NOMO-1 treated with DMSO at 0.1 percent for 48 hours (cell line): ENCODE measurements around the gene CDH23.
"Not testable (repeated sequence)": the region's sequence is repeated elsewhere in the genome, so short reads cannot be mapped to it uniquely, and the experiment has no call there.

ENCODE experiments used
- DNase-seq: peaks from one replicate; lab custom pipeline; 2025; ENCODE audit not compliant: unreplicated experiment; lab: John Stamatoyannopoulos, UW

CDH23 gene

GRCh38 chr10:71597821-71598498 lies 201.2 kb downstream of the CDH23 start:
- peak; percentile 84 for DNase-seq

GRCh38 chr10:71598621-71599055 lies 201.9 kb downstream of the CDH23 start:
- DNase-seq = no peak

DNA sequence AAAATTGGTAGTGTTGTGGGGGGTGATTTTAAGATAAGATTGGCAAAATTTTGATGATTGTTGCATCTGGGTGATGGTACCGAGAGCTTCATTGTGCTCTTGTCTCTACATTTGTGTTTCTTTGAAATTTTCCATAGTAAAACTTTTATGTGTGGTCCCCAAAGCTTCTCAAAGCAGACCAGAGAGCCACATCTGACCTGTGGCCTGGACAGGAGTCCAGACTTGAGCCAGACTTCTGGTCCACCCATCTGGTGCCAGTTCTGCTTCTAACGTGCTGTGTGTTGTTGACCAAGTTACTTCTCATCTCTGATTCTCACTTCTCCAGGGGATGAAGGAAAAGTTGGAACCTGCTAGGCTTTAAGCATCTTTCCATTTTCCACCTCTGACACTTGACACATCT lies 202.8 kb downstream of the CDH23 start:
- no peak for DNase-seq

DNA sequence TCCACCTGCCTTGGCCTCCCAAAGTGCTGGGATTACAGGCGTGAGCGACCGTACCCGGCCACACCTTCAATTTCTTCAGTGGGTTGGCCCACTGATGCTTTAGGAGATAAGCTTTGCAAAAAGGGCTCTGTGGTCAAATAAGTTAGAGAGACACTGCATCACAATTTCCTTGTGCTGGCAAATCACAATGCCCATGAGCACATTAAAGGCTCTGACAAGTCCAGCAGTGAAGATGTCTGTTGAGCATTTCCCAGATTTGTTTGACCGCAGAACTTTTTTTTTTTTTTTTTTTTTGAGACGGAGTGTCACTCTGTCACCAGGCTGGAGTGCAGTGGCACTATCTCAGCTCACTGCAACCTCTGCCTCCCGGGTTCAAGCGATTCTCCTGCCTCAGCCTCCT lies 203.5 kb downstream of the CDH23 start:
- DNase-seq = not testable (repeated sequence)

- DNase-seq = no peak
These were observed 204.1 kb downstream of the CDH23 start for GRCh38 chr10:71600849-71601248.

- no peak for DNase-seq
These were observed 204.6 kb downstream of the CDH23 start for GRCh38 chr10:71601273-71601672.

- no peak for DNase-seq
These were observed 206.4 kb downstream of the CDH23 start for GRCh38 chr10:71603150-71603549.

DNA sequence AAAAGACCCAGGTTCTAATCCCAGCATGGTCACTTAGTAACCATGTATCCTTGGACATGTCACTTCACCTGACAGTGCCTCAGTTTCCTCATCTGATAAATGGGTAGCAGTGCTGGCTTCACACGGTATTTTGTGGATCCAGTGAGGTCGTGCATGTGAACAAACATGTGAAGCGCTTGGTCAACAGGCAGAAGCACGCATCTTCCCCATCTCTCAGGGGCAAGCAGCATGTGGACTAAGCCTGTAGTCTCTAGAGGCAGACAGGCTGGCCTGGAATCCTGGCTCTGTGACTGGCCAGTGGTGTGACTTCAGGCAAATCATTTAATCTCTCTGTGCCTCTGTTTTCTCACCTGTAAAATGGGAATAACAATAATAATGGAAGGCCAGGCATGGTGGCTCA lies 207.0 kb downstream of the CDH23 start:
- no peak for DNase-seq

GRCh38 chr10:71604324-71605018 lies 207.8 kb downstream of the CDH23 start:
- no peak for DNase-seq

- no peak for DNase-seq
These were observed 208.7 kb downstream of the CDH23 start for GRCh38 chr10:71605263-71605962.

DNA sequence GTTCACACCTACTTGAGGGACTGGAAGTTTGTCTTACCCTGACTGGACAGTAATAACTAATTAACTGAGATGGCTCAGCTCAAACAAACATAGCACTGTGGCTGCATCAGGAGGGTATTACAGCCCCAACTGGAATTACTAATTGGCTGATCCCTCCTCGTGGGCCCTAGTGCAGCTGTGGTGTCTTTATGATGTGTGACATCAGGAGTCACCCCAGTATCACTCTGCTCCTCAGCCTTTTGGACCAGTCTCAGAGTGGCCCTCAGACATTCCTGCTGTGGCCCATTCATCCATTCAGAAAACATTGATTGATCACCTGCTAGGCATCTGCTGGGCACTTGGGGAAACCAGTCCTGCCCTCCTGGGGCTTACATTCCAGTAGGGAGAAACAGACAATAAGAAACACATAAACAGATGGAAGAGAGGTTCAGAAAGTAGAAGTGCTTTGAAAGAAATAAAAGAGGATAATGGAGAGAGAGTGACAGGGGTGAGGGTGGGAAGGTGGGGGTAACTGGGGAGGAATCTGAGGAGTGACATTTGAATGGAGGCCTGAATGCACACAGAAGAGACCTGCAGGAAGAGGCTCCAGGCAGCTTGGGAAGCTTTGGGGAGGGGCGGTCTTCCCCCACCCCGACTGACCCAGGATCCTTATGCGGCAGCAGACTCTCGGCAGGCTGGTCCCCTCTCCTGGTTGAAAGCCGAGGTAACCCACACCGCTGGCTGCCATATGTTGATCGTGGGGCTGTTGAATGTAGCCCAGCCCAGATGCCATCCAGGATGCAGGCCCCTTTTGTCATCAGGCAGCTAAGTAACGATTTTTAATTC lies 209.7 kb downstream of the CDH23 start:
- no peak for DNase-seq

DNA sequence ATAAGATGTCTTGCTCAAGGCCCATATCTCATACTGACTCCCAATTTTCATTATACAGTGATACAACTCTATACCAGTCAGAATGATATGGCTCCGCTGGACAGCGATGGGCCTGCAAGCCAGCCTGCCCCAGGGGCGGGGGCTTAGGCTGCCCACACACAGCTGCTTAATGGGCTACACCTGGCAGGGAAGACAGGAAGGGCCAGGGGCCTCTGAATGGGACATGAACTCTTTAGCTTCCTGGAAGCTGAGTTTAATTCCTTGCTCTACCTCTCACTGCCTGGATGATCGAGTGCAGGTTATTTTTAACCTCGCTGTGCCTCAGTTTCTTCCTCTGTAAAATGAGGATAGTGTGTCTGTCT lies 210.3 kb downstream of the CDH23 start:
- no peak for DNase-seq

DNA sequence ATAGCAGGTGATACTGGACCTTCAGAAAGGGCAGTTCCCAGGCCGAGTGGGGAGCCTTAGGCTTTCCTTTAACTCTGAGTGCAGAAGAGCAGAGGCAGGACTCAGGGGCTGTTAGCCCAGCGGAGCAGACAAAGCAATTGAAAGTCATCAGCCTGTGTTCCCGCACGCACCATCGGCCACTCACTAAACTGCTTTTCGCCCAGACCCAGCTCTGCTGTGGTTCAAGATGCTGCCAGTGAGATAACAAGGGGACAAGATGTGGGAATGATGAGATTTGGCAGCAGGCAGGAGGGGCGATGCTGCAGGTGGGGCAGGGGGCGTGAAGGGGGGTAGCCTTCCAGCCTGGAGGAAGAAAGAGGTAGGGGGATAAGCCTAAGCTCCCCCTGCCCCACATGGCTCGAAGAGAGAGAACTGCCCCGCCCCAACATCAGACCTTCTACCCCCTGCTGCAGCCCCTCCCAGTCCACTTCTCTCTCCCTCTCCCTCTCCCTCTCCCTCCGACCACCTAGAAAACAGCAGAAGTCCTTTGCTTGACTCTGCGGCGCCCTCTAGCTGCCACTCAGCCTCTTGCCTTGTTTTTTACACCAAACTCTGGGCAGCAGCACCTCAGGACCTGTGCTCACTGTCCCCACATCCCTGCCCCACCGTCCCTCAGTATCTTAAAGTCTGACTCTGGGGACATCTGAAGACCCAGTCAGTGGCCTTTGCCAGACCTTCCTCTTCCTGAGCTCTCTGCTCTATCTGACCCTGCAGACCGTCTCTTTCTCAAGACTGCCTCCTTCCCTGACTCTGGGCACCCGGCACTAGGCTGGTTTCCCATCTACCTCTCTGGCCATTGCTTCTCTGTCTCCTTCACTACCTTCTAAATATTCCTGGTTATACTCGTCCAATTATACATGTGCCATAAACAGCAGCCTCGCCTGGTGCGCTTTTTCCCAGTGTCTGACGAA lies 212.4 kb downstream of the CDH23 start:
- DNase-seq = peak; percentile 57

GRCh38 chr10:71610651-71611050 lies 213.9 kb downstream of the CDH23 start:
- DNase-seq = no peak

DNA sequence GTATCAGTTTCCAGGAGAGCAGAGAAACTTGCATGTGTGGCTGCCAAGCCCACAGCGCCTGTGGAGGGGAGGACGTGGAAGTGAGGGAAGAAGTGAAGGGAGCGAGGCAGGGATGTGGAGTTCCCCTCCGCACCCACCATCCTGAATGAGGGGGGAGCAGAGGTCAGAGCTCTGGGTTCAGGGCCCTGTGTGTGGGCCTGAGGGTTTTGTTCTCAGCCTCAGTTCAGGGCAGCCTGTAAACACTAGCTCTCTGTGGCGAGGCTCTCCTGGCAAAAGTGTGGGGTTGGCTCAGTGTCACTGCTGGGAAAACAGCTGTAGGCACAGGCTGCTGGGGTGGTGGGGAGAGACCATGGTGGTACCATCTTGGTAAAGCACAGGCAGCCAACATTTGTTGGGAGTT lies 214.4 kb downstream of the CDH23 start:
- DNase-seq = no peak

DNA sequence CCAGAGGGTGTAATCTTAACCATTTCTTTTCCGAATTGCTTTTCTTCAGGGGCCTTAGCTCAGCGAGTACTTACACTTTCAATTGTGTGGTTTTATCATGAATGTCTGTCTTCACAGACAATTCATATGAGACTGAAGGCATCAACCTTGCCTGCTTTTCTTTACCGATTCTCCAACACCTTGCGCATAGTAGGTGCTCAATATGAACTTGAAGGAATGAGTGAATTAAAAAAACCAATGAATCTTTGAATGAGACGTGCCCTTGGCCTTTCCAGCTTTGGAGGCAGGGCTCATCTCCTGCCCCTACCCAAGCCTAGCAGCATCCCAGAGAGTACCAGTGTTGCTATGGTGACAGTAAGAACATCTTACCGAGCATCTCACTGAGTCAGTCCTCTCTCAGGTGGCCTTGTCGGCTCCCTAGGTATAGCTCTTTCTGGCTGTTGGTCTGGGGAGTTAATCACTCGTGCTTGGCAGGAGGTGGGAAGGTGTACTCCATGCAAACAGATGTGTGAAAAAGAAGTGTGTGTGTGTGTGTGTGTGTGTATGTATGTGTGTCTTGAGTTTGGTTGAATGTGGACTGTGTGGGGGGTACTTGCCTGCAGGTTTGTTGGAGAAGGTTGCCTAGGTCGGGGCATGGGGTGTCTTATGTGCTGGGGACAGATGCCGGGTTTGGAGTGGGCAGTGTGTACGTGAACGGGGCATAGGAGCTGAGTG lies 215.1 kb downstream of the CDH23 start:
- DNase-seq = no peak

- no peak for DNase-seq
These were observed 216.6 kb downstream of the CDH23 start for GRCh38 chr10:71613261-71613777.

DNA sequence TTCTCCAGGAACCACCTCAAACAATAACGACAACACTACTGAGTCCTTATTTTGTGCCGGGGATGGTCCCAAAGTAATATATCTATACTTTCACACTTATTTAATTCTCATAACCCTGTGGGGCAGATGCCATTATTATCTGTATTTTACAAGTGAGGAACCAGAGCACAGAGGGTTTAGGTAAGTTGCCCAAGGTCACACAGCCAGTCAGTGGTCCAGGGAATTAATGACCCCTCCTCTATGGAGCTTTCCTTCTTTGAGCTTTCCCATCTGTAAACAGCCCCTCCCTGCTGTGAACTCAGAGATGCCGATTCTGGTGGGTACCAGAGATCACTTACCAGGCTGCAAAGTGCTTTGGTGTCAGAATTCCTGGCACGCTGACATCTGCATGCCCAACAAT lies 217.2 kb downstream of the CDH23 start:
- DNase-seq = no peak

DNA sequence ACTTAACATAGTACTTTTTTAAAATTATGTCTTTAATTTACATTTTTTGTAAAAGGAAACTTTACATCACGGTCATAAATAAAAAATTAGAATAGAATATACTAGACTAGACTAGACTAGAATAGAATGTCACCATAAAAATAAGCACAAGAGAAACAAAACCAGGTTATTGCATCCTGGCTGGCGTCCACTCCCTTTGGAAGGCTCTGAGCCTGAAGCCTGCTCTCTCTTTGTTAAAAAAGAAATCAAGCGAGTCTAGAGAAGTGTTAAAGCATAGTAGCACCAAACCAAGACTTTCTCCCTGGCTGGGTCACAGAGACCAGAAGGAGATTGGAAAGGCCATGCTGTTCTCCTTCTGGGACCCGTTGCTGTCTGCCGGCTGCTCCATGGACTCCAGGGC lies 218.2 kb downstream of the CDH23 start:
- no peak for DNase-seq
